Endothelial cell of umbilical vein (primary cell): Measurements from ENCODE around the gene MUC20. TPM values are rescaled to one million over a fixed set of nuclear protein-coding genes. Genes with fewer than 3 reads are reported as not detected.

Source experiments
- BruUV-seq: library from RNA; stranded (reverse); fragments of 400-500 nt; replicated peaks from 2 replicates; lab custom pipeline; 2021; lab: Mats Ljungman, UMichigan
- CTCF ChIA-PET: fragments of 300-600, 350-600 bp; sonication (Branson Sonifier 250); formaldehyde crosslinking; loops from one replicate; lab custom pipeline; 2021; ENCODE audit warnings: antibody characterized with exemption, inconsistent platforms; lab: Charles Lee
- POLR2A ChIA-PET: fragments of 300-600, 350-600 bp; sonication (Branson Sonifier 250); formaldehyde crosslinking; loops from one replicate; lab custom pipeline; 2021; ENCODE audit warnings: antibody characterized with exemption, inconsistent platforms; lab: Charles Lee
- DNase-seq: peaks from one replicate; pipeline ENCODE4 v3.0.0-alpha.2; 2011; ENCODE audit warnings: low read depth, low spot score
- FAIRE-seq: peaks from 2 replicates; lab custom pipeline; 2011; peaks lifted over from hg19 to GRCh38; lab: Jason Lieb, UNC
- H2AFZ ChIP-seq: 2 replicates; pipeline ENCODE4 v1.6.0; 2012; ENCODE audit warnings: low read depth, low read length, control low read depth, inconsistent platforms
- H3K27ac ChIP-seq: 2 replicates; pipeline ENCODE4 v1.5.1; 2011; ENCODE audit warnings: low read depth, mild to moderate bottlenecking, control low read depth, low read length, moderate library complexity; ENCODE audit not compliant: insufficient read depth
- H3K27me3 ChIP-seq, 2 experiments: 2 replicates each; pipeline versions ENCODE4 v1.6.0 to v1.6.1; 2011; ENCODE audit warnings: low read length in 2 of 2, mixed read lengths in 1 of 2; ENCODE audit not compliant: control insufficient read depth in 2 of 2, insufficient read depth in 2 of 2
- H3K36me3 ChIP-seq, 2 experiments: 2 replicates in 1 of 2; 3 replicates in 1 of 2; pipeline ENCODE4 v1.5.1; 2011; ENCODE audit warnings: low read length in 2 of 2, mild to moderate bottlenecking in 1 of 2, moderate library complexity in 1 of 2; ENCODE audit not compliant: control insufficient read depth in 2 of 2, insufficient read depth in 2 of 2; ENCODE audit errors: extremely low read depth in 1 of 2
- H3K4me1 ChIP-seq: 3 replicates; pipeline ENCODE4 v1.5.1; 2011; ENCODE audit warnings: mild to moderate bottlenecking, low read length; ENCODE audit not compliant: control insufficient read depth, insufficient read depth; ENCODE audit errors: extremely low read depth
- H3K4me2 ChIP-seq: 2 replicates; pipeline ENCODE4 v1.6.1; 2011; ENCODE audit warnings: low read length, control low read depth, mixed read lengths; ENCODE audit not compliant: insufficient read depth
- H3K4me3 ChIP-seq, 3 experiments: fragments of 200-600 bp in 1 of 3; sonication (generic), shearing (Covaris generic) in 1 of 3; replicated peaks in 1 of 3; 2 replicates each; pipeline ENCODE4 v1.5.1; 2011 to 2016; ENCODE audit warnings: control low read depth in 3 of 3, low read length in 3 of 3, mild to moderate bottlenecking in 2 of 3, inconsistent platforms in 1 of 3, low read depth in 1 of 3, moderate library complexity in 1 of 3; ENCODE audit not compliant: insufficient read depth in 1 of 3
- H3K79me2 ChIP-seq: 2 replicates; pipeline ENCODE4 v1.6.0; 2012; ENCODE audit warnings: low read length, inconsistent platforms; ENCODE audit not compliant: control insufficient read depth, insufficient read depth
- H3K9ac ChIP-seq: replicated peaks from 2 replicates; pipeline ENCODE3; 2011; ENCODE audit warnings: low read length, control low read depth; ENCODE audit not compliant: insufficient read depth; ENCODE audit errors: extremely low read depth
- H3K9me1 ChIP-seq: replicated peaks from 3 replicates; pipeline ENCODE4 v1.6.0; 2011; ENCODE audit warnings: mild to moderate bottlenecking, low read length; ENCODE audit not compliant: control insufficient read depth, insufficient read depth; ENCODE audit errors: extremely low read depth
- H3K9me3 ChIP-seq: replicated peaks from 2 replicates; pipeline ENCODE4 v1.5.1; 2012; ENCODE audit warnings: low read length, inconsistent platforms; ENCODE audit not compliant: control insufficient read depth, insufficient read depth
- H4K20me1 ChIP-seq: replicated peaks from 2 replicates; pipeline ENCODE3; 2011; ENCODE audit warnings: mild to moderate bottlenecking, low read length; ENCODE audit not compliant: control insufficient read depth, insufficient read depth; ENCODE audit errors: extremely low read depth
- EZH2 ChIP-seq: IDR thresholded peaks from 2 replicates; pipeline ENCODE4 v1.6.1; 2012; ENCODE audit warnings: borderline replicate concordance, low read depth, mild to moderate bottlenecking, moderate library complexity, low read length, inconsistent platforms; ENCODE audit not compliant: severe bottlenecking
- FOS ChIP-seq: IDR thresholded peaks from 2 replicates; pipeline ENCODE4 v1.6.1; 2011; ENCODE audit warnings: mild to moderate bottlenecking, low read length, moderate library complexity, borderline replicate concordance; ENCODE audit not compliant: insufficient read depth
- GATA2 ChIP-seq: IDR thresholded peaks from 2 replicates; pipeline ENCODE4 v1.7.0; 2011; ENCODE audit warnings: low read depth, mild to moderate bottlenecking, moderate library complexity, mixed read lengths, low read length; ENCODE audit not compliant: insufficient read length, insufficient read depth
- JUN ChIP-seq: IDR thresholded peaks from 2 replicates; pipeline ENCODE4 v1.6.1; 2011; ENCODE audit warnings: borderline replicate concordance, low read depth; ENCODE audit not compliant: insufficient read length, insufficient read depth
- MYC ChIP-seq: IDR thresholded peaks from one replicate; pipeline ENCODE4 v1.6.1; 2011; ENCODE audit warnings: mild to moderate bottlenecking, low read depth, low read length
- POLR2A ChIP-seq: IDR thresholded peaks from 2 replicates; pipeline ENCODE4 v1.6.1; 2012; ENCODE audit warnings: low read depth, mild to moderate bottlenecking, control low read depth, low read length
- POLR2AphosphoS5 ChIP-seq: IDR thresholded peaks from 2 replicates; pipeline ENCODE4 v1.6.1; 2012; ENCODE audit warnings: low read depth, mild to moderate bottlenecking, control low read depth, low read length, moderate library complexity; ENCODE audit not compliant: insufficient read depth
- dilution Hi-C: fragments of 300-500 bp; cut with MboI; formaldehyde crosslinking; loops from one replicate; pipeline ENCODE4 v1.15.0; 2019; ENCODE audit warnings: low sequenced_read_pairs; ENCODE audit not compliant: extremely low pct_ligation_motif_present
- intact Hi-C: fragments of 100-400 bp; cut with micrococcal nuclease; formaldehyde crosslinking; loops from one replicate; pipeline ENCODE4 v1.10.0; 2022
- polyA plus RNA-seq, 4 experiments: library from polyadenylated mRNA; depleted of rRNA in 3 of 4; stranded (reverse) in 3 of 4; unstranded in 1 of 4; fragments of >200 nt; gene quantifications; 2 replicates each; pipeline versions ENCODE4 v1.2.1 to v1.2.3, GENCODE V29; 2011 to 2012; ENCODE audit warnings: missing spikeins in 1 of 4
- total RNA-seq: library from RNA; stranded (reverse); gene quantifications from 2 replicates; pipeline ENCODE4 v1.2.3, GENCODE V29; 2021
- TF ChIP-seq, protein P1 (sequence below), 2 donors: IDR thresholded peaks; 1 replicate in 1 of 2; 2 replicates in 1 of 2; pipeline ENCODE4 v1.5.1; 2011; ENCODE audit warnings: low read length in 2 of 2, mild to moderate bottlenecking in 2 of 2, moderate library complexity in 2 of 2, control low read depth in 1 of 2, inconsistent platforms in 1 of 2, low read depth in 1 of 2; ENCODE audit not compliant: insufficient read depth in 1 of 2; ENCODE audit errors: extremely low read depth in 1 of 2
- TF ChIP-seq, protein P2 (sequence below): IDR thresholded peaks from 2 replicates; pipeline ENCODE4 v1.6.1; 2011; ENCODE audit not compliant: insufficient read depth, insufficient read length

The MUC20 gene
- total and polyA plus RNA-seq, 2 donors (not counting 3 experiments of a cell fraction or from before 2014, with no cell fraction given), result 0.62 TPM; not detected in 1

DNA sequence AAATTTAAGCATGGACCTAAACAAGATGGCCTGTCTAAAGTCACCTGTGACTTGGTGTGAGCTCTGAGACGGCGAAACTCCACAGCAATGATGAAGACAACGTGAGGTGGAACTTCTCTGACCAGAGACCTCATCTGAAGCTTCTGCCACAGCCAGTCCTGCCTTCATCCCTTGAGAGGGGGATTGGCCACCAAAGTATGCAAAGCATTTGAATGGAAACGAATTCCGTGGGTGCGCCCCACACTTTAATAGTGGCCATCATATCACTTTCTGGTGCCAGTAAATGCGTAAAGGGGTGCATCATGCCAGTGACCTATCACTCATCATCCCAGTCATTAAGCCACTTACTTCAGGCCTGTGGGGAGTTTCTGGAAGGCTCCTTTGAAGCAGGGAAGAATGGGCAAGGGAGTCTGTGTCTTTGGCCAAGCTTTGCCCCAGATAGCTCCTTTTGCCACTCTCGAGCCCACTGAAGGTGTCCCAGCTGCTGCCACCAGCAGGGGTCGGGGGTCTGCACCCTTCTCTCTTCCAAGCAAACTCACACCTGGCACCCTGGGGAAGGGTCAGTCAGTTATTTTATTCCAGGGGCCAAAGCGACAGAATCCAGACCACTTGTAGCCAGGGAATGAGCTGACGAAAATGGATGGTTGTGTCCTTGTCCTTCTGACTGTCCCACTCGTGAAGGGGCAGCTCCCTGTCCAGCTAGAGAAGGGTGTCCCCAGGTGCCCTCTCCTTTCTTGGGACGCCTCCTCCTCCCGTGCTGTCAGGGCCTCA lies 17.7 kb downstream of the MUC20 start:
- ChIA-PET POLR2A (no interaction called here), CTCF (interaction anchor here (0.9 to 1.0 kb wide), 2 partner anchors 21 to 262 kb away, joined by 3 to 4 read pairs; no protein-coding TSS in a partner anchor)
- DNase-seq (no peak), FAIRE-seq (no peak)
- Histone ChIP-seq H3K4me2 (no peak overlapping the region), H3K27ac (no peak overlapping the region), H3K9me3 (no peaks in the 10 kb centered on the region), H3K4me3 (no peak overlapping the region), H3K36me3 (no peaks in the 10 kb centered on the region), H3K9ac (no peak overlapping the region), H2AFZ (no peak overlapping the region), H3K4me1 (no peaks in the 10 kb centered on the region), H3K79me2 (no peaks in the 10 kb centered on the region), H3K9me1 (no peaks in the 10 kb centered on the region), H4K20me1 (no peaks in the 10 kb centered on the region), H3K27me3 (peaks cover 0 to 2% of the 10 kb centered on the region in 2 experiments)
- BruUV-seq, result no TSS peak
- TF ChIP-seq POLR2AphosphoS5 (no peak), GATA2 (no peak), MYC (no peak), FOS (no peak), EZH2 (no peak), JUN (no peak), POLR2A (no peak)
- TF ChIP-seq, protein P1, sequence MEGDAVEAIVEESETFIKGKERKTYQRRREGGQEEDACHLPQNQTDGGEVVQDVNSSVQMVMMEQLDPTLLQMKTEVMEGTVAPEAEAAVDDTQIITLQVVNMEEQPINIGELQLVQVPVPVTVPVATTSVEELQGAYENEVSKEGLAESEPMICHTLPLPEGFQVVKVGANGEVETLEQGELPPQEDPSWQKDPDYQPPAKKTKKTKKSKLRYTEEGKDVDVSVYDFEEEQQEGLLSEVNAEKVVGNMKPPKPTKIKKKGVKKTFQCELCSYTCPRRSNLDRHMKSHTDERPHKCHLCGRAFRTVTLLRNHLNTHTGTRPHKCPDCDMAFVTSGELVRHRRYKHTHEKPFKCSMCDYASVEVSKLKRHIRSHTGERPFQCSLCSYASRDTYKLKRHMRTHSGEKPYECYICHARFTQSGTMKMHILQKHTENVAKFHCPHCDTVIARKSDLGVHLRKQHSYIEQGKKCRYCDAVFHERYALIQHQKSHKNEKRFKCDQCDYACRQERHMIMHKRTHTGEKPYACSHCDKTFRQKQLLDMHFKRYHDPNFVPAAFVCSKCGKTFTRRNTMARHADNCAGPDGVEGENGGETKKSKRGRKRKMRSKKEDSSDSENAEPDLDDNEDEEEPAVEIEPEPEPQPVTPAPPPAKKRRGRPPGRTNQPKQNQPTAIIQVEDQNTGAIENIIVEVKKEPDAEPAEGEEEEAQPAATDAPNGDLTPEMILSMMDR (IDR thresholded peaks at IDR 0.05; ENCODE audit: extremely low read depth in 1 of 2, insufficient read depth in 1 of 2, low read depth in 1 of 2, low read length in 2 of 2), result no peak
- TF ChIP-seq, protein P2, sequence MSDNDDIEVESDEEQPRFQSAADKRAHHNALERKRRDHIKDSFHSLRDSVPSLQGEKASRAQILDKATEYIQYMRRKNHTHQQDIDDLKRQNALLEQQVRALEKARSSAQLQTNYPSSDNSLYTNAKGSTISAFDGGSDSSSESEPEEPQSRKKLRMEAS, result no peak
- dilution Hi-C loops (no loop called here), intact Hi-C loops (no loop called here)
